Suppressor macrophage treated with lipopolysaccharide for 4 hours (primary cell): ENCODE results near the gene PTPRT.
"Not testable (repeated sequence)": the region's sequence is repeated elsewhere in the genome, so short reads cannot be mapped to it uniquely, and the experiment has no call there.

Experiments used
- DNase-seq: peaks from one replicate; pipeline ENCODE4 v3.0.0-alpha.2; 2020

The PTPRT gene

DNA sequence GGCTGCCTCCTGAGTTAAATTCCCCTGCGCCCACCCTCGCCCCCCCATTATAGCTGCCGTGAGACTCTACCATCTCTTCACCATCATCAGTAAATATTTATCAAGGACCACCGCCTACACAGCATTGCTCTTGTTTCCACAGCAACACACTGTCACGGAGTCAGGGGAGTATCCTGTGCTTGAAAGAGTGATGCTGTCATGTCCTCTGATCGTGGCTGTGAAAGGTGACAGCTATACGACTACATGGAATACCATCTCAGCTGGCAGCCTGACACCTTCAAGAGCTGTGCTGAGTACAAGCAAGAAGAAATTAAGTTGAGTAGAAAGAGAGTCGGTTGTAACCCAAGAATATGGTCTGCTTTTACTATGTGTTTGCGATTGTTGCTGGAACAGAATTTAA is 3.4 kb downstream of the PTPRT start:
- no peak for DNase-seq

DNA sequence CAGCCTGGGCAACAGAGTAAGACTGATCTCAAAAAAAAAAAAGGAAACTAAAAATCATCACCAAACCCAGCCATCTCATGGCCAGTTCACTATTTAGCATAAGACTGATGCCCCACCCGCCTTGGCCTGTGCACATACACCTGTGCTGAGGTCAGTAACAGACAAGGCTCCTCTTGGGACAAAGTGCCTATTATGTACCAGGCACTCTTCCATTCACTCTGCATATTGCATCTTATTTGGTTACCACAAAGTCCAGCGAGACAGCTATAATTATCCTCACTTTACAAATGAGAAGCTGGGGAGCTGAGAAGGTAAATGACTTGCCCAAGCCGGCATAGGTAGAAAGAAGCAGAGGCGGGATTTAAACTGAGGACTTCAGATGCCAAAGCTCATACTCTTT is 3.8 kb downstream of the PTPRT start:
- no peak for DNase-seq

DNA sequence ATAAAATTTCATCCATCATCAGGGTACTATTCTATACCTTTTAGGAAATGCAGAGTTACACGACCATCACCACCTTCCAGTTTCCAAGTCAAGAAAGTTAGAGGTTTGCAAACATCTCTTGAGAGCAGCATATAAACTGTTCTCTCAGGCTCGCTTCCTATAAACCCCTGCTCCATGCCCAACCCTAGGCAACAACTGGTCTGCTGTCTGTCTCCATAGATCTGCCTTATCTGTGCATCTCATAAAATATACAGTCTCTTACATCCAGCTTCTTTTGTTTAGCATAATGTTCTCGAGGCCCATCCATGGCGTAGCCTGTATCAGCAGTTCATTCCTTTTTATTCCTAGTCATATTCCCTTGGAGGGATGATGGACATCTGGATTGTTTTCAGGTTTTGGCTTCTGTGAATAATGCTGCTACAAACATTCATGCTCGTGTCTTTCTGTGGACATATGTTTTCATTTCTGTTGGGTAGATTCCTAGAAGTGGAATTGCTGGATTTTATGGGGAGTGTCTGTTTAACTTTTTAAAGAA is 6.1 kb downstream of the PTPRT start:
- DNase-seq = no peak

DNA sequence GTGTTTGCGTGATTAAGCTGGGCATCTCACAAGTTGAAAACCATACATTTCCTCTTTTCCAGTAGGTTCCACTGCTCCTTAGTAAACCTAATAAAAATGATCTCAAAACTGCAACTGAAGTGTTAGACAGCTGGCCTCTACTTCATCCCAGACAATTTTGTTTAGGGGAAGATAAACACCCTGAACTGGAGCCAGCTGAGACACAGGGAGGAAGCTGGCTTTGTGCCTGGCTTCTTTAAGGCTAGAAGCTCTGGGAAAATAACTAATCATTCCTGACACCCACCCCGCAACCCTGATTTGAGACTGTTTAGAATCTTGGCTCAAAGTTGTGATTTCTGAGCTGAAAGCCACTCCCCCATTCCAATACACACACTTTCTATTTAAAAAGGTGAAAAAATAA is 11.6 kb downstream of the PTPRT start:
- no peak for DNase-seq

DNA sequence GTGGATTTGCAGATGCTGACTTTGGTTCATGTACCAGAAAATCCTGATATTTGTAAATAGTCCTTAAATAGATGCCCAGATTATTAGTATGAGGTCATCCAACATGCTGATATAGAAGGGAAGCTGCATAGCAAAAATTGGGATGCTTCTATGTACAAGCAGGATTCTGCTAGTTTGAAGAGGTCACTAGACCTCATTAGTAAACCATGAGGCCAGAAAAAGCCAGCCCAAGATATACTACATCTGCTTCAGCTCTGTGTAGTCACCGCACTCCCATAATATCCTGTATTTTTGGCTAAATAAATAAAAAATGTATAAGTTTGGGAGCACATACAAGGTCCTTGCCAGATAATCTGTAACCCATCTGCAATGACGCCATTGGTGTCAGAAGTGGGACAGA is 13.0 kb downstream of the PTPRT start:
- no peak for DNase-seq

DNA sequence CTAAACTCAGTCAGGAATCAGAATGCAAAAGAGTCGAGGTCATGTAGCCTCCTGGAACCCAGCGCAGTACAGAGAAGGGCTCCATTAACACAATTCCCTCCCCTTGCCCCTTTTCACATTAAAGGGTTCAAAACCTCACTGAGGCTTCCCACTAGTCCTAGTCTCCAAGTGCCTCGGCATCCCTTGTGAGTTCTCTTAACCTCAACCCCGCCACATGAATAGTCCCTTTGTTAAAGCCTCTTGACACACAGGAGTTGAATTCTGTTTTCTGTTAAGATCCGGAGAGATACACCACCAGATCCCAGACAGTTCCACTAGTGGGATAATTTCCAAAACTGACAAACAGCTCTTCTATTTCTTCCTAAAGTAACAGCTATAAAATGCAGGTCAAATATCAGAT is 17.8 kb downstream of the PTPRT start:
- DNase-seq = no peak

DNA sequence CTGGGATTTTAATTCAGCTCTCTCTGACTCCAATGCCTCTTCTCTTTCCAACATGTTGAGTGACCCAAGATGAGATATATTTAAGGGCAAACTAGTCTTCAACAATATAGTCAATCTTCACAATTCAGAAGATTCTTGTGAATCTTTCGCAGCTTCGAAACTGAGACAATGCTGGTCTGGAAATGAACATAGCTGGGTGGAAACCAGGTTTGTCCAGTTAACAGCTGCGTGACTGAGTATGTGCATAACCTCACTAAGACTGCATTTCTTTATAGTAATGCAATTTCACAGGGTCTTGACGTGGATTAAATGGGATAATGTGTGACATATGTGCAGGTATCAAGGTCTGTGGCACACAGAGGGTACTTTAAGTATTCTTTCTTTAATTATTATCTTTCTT is 18.9 kb downstream of the PTPRT start:
- no peak for DNase-seq

DNA sequence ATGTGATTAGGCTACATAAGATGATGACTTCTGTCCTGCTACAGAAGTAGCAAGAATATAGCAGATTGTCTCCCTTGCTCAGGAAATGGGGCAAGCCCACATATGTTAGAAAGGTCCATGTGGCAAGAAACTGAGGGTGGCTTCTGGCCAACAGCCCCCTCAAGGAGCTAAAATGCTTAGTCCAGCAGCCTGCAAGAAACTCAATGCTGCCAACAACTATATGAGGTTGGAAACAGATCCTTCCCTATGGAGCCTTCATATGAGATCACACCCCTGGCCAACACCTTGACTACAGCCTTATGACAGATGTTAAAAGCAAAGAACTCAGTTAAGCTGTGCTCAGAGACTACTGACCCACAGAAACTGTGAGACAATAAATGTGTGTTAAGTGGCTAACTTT is 22.1 kb downstream of the PTPRT start:
- no peak for DNase-seq

DNA sequence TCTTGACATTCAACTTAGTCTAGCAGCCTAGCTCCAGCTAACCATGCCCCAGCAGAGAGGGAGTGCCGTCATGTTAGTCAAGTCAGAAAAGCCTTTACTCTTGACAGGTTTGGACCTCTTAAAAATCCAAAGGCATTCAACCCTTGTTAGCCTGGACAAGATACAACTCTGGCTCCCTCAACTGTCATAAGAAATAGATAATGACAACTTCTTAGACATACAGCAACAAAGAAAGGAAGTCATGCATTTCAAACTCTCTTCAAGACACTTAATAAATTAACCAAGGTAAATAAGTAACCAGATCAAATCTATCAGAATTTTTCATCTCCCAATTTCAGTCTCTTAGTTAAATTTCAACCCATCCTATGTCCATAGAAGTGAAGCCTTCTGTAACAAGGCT is 22.7 kb downstream of the PTPRT start:
- DNase-seq = no peak

DNA sequence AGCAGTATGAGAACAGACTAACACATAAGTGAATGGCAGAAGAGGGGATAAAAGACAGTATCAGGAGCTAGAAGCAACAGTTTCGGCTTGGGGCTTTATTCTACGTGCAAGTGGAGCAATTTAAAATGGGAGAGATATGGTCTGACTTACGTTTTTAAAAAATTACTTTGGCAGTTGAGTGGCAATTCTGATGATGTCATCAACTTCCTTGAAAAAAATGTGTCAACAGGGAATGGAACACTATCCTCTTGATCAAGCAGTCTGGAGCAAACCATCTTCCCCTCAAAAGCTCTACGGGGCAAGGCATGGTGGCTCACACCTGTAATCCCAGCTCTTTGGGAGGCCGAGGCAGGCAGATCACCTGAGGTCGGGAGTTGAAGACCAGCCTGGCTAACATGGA is 24.1 kb downstream of the PTPRT start:
- no peak for DNase-seq

DNA sequence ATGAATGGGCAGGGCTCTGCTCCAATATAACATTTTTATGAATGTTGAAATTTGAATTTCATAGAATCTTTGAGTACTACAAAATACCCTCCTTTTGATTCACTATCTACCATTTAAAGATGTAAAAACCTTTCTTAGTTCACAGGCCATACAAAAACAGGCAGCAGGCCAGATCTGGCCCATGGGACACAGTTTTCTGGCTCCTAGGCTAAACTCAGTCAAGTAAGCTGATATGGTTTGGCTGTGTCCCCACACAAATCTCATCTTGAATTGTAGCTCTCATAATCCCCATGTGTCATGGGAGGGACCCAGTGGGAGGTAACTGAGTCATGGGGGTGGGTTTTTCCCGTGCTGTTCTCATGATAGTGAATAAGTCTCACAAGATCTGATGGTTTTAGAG is 25.0 kb downstream of the PTPRT start:
- DNase-seq = not testable (repeated sequence)

DNA sequence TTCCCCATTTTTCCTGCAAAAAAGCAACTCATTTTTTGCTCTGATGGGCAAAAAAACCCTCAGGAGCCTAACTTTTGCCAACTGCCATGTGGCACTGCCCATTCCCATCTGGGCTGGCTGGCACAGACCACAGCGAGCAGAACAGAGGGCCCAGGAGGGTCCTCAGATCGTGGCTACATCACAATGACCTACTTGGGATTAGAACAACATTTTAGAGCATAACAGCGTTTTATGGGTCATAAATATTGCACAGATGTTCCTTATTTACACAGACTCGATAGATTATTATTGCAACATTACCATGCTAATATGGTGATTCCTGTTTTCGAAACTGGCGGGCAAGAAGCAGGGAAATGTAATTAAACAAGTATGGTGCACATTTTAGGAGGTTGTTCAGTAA is 28.0 kb downstream of the PTPRT start:
- no peak for DNase-seq

DNA sequence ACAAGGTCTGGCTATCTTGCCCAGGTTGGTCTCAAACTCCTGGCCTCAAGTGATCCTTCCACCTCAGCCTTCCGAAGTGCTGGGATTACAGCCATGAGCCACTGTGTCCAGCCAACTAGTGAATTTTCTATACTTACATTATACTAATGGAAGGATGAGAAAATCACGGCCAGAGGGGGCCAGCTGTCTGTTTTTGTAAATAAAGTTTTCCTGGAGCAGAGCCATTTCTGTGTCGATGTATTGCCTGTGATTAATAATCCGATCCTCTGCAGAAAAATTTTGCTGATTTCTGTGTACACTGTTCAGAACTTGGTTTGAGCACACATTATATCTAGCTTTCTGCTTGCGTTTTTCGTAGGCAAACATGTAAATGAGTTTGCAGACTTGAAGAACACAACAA is 28.8 kb downstream of the PTPRT start:
- DNase-seq = no peak

DNA sequence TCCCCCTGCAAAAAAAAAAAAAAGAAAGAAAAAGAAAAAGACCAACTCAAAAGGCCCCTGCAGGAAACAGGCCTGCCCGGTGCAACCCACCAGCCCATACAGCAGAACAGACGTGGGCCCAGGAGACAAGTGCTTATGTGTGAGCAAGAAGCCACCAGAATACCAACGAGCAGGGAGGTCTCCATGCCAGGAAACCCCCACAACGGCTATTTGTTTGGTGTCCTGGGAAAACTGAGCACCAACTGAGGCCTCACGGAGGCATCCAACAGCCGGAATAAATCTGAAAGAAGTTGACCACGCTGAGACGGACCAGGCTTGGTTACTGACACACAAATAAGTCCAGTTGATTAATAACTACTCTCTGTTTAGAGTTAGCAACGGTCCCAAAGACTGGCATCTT is 29.7 kb downstream of the PTPRT start:
- no peak for DNase-seq

DNA sequence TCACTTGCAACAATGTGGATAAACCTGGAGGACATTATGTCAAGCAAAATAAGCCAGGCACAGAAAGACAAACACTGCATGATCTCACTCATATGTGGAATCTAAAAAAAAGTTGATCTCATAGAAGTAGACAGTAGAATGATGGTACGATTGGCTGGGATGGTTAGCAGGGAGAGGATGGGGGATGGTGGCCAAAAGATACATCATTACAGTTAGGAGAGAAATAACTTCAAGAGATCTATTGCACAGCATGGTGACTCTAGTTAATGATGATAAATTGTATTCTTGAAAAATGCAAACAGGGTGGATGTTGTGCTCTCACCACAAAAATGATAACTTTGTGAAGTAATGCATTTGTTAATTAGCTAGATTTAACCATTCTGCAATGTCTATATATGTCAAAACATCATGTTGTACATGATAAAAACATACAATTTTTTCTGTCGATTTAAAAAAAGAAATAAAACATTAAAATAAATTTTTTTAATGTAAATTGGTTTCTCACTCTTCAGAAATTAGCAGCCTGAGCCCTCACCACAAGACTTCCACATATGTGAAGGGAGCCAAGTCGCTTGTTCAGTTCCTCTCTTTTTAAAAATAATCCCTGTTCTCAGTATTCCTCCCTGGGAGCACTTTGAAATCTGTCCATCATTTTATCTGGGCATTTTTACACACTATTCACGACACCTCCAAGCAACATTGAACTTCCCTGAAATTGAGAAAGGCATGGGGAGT is 34.2 kb downstream of the PTPRT start:
- no peak for DNase-seq

DNA sequence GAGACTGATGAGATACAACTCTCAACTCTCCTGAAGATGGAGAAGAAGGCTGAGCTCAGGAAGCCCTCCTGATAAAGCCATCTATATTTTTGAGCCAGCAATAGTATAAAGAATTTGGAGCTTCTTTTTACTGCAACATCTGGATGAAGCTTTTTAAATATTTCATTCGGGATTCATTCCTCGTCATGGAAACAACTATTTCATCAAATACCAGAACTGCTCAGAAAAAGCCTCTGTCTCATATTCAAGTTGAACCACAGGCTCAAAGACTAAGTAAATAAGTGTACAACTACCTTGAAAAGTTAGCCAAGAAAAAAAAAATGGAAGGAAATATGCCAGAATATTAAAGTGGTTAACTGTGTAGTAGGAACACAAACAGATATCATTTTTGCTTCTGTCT is 37.8 kb downstream of the PTPRT start:
- no peak for DNase-seq

DNA sequence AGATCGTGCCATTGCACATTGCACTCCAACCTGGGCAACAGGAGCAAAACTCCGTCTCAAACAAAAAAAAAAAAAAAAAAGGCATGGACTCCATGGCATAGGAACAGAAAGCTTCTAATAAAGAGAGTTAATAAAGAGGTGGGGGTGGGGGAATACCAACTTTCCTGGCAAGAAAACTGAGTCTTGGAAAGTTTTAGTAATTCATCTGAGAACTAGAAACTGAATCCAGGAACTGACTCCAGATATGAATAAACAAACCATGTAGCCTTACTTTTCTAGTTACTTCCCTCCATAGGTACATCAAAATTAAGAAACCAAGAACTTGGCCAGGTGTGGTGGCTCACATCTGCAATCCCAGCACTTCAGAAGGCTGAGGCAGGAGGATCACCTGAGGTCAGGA is 38.5 kb downstream of the PTPRT start:
- no peak for DNase-seq

DNA sequence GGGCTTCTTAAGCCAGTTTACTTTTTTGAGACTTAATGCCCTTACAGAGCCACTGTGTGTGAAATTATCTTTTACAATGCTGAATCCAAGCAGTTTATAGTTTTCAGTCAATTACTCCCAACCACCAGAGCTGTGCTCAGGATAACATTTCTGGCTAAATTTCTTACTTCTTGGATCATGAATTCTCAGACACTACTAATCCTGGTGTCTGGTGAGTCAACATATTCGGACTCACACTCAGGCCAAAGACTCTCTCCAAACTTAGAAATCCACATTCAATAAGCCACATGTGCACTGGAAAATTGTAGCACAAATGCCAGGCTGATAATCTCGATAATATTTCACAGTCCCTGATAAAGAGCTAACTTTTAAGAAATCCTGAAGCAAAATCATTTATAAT is 49.0 kb downstream of the PTPRT start:
- DNase-seq = no peak

DNA sequence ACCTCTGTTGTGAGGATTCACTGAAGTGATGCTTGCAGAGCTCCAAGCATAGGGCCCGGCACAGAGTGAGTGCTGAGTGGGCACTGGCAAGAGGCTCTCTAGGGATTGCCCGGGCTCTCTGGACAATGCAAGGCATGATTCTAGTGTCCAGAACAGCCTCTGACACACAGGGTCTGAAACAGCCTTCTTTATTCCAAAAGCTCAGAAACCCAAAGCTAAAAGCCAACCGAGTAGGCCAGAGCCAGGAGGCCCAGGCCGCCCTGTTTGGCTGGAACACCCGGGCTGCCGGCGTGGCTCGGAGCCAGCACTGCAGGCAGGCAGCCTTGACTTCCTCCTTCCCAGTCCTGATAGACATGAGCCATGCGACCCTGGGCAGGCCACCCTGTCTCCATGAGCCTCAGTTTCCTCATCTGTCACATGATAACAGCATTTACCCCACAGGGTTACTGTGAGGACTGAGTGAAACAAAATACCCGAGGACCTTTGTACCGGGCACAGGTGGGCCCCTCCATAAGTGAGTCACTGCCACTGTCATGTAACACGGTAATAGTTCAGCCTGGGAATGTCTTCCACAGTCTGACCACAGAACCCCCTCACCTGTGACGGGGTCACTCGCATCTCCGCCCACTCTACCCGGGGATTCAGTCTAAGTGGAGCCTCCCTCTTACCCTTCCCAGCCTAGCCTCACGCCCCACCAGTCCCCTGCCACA is 51.5 kb downstream of the PTPRT start:
- DNase-seq = no peak

DNA sequence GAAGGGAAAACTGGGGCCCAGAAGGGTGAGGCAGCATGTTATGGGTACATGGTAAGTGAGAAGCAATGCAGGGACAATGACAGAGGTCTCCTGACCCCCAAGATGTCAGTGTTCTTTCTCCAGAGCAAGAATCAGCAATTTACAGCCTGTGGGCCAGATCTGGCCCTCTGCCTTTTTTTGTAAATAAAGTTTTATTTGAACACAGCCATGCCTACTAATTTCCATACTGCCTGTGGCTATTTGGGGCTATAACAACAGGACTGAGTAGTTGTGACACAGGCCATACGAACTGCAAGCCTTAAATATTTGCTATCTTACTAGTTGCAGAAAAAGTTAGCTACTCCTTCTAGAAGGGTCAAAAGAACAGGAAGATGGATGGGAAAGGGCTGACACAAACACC is 52.5 kb downstream of the PTPRT start:
- DNase-seq = no peak

DNA sequence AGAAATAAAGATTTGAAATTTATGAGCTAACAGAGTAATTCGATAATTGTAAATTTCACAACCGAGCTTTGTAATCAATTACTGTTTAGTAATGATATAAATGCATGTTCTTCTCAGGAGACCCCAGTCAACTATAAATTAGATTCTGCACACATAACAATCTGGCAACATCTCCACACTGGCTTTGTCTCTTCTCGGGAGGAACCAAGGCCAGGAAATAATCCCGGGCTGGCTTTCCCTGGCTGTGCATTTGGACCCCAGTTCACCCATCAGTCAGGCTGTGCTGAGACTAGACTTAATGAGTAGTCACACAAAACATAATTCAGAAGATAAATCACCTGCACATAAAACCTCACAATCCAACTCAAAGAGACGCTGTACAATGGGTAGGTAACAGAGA is 65.5 kb downstream of the PTPRT start:
- DNase-seq = no peak

DNA sequence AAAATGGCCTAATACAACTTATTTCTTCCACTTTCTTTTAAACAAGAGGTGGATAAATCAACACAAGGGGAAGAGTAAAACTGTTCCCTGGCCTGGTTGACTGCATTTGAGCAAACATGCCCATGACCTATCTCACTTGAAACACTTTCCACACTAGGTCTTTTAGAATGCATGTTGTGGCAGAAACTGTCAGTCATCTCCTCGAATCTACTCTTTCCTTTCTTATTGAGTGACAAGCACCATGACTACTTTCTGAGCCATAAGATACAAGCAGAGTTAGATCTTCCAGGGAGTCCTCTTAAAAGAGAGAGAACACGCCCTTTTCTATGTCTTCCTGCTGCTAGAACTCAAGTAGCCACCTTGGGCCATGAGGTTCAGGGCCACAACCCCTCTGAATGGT is 66.5 kb downstream of the PTPRT start:
- DNase-seq = no peak

DNA sequence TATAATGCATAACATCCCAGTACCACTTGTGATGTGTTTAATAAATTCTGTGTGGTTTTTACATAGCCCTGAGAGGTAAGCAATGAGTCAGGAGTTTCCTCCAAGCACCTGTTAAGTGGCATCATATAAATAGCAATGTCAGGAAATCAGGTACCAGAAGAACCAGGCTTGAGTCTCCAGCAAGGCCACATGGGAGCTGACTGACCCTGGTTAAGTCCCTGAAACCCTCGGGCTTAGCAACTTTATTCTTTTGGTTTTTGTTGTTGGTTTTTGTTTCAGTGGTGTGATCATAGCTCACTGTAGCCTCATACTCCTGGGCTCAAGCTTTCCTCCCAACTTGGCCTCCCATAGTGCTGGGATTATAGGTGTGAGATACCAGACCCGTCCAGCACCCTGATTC is 70.0 kb downstream of the PTPRT start:
- DNase-seq = no peak

DNA sequence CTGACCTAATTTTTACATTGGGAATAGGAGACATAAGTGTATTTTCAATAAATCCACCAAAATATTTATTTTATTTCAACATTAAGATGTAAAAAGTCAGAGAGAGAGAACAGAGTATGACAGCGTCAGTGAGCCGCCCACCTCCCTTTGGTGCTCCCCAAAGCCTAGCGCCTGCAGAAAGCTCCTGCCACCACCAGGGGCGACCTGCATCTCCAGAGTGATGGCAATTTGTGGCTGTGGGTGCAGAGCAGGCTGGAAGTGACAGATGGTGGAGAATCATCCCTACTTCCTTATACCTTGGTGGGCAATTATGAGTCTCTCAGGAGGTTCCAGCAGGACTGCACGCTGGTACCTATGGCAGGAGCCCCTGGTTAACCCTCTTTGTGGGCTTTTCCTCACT is 87.3 kb downstream of the PTPRT start:
- DNase-seq = no peak

DNA sequence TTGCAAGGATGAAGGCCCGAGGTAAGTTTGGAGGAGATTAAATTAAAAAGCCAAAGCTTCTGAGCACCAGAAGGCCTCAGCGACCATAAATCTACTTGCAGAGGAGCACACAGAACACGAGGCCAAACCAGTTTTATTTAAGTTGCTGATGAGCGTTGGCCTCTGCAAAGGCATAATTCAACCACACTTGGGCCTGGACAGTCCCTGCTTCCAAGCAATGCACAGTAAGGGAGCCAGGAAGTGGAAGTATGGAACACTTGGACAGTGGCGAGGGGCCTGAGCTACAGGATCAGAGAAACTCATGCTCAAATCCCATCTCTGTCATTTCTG is 92.8 kb downstream of the PTPRT start:
- no peak for DNase-seq
